ENCODE measurements around the gene NEDD9.

- TF ChIP-seq CTCF (conservative IDR thresholded peaks at IDR 0.05; ENCODE audit: low read length) (no peak), EZH2phosphoT487 (IDR thresholded peaks at IDR 0.05; ENCODE audit: borderline replicate concordance) (no peak)
Measured at GRCh38 chr6:11197850-11198249, 34.6 kb downstream of the NEDD9 start.
